HepG2 (cell line): ENCODE measurements around the gene TXNRD1. TPM values are rescaled to one million over a fixed set of nuclear protein-coding genes. Genes with fewer than 3 reads are reported as not detected.

Experiments used
- HOMEZ ChIP-seq: IDR thresholded peaks from 2 replicates; pipeline ENCODE4 v1.6.1; 2016; ENCODE audit warnings: low read depth
- KDM2A ChIP-seq: sonication (generic); formaldehyde crosslinking; IDR thresholded peaks from 2 replicates; pipeline ENCODE4 v1.4.0; 2020; ENCODE audit warnings: low read depth, missing genetic modification reagents, borderline replicate concordance
- KDM5B ChIP-seq: sonication (generic); formaldehyde crosslinking; IDR thresholded peaks from 2 replicates; pipeline ENCODE4 v1.4.0; 2020; ENCODE audit warnings: missing genetic modification reagents, mild to moderate bottlenecking, borderline replicate concordance
- MAX ChIP-seq: IDR thresholded peaks from 2 replicates; pipeline ENCODE4 v1.6.1; 2012; ENCODE audit warnings: inconsistent platforms
- PHF20 ChIP-seq: sonication (generic); formaldehyde crosslinking; IDR thresholded peaks from 2 replicates; pipeline ENCODE4 v1.5.0; 2020; ENCODE audit warnings: mild to moderate bottlenecking, missing genetic modification reagents
- REL ChIP-seq: sonication (generic); formaldehyde crosslinking; conservative IDR thresholded peaks from 2 replicates; pipeline ENCODE4 v1.8.0; 2022; ENCODE audit warnings: mild to moderate bottlenecking, missing genetic modification reagents, moderate library complexity
- RXRA ChIP-seq: sonication (generic); formaldehyde crosslinking; IDR thresholded peaks from 2 replicates; pipeline ENCODE4 v1.5.1; 2020; ENCODE audit warnings: missing genetic modification reagents
- SNAPC5 ChIP-seq: sonication (generic); formaldehyde crosslinking; IDR thresholded peaks from 2 replicates; pipeline ENCODE4 v1.8.1; 2023; ENCODE audit warnings: mild to moderate bottlenecking, missing genetic modification reagents, borderline replicate concordance
- TRIM24 ChIP-seq: sonication (generic); formaldehyde crosslinking; IDR thresholded peaks from 2 replicates; pipeline ENCODE4 v1.8.0; 2022; ENCODE audit warnings: mild to moderate bottlenecking, missing genetic modification reagents
- ZBTB2 ChIP-seq: sonication (generic); formaldehyde crosslinking; IDR thresholded peaks from 2 replicates; pipeline ENCODE4 v1.8.0; 2022; ENCODE audit warnings: low read depth, missing genetic modification reagents
- ZBTB26 ChIP-seq: IDR thresholded peaks from 2 replicates; pipeline ENCODE4 v1.6.1; 2016; ENCODE audit warnings: missing compliant biosample characterization, missing genetic modification reagents, borderline replicate concordance
- ZMYM3 ChIP-seq: sonication (generic); formaldehyde crosslinking; IDR thresholded peaks from 2 replicates; pipeline ENCODE4 v1.5.1; 2020; ENCODE audit warnings: mild to moderate bottlenecking, missing genetic modification reagents
- ZNF136 ChIP-seq: sonication (generic); formaldehyde crosslinking; IDR thresholded peaks from 2 replicates; pipeline ENCODE4 v1.8.1; 2022; ENCODE audit warnings: low read depth, mild to moderate bottlenecking, moderate library complexity, missing genetic modification reagents
- ZNF501 ChIP-seq: sonication (generic); formaldehyde crosslinking; IDR thresholded peaks from 2 replicates; pipeline ENCODE4 v1.5.1; 2020; ENCODE audit warnings: mild to moderate bottlenecking, moderate library complexity, missing genetic modification reagents
- ZNF616 ChIP-seq: sonication (generic); formaldehyde crosslinking; IDR thresholded peaks from 2 replicates; pipeline ENCODE4 v1.5.0; 2020; ENCODE audit warnings: low read depth, mild to moderate bottlenecking, missing genetic modification reagents
- ZNF687 ChIP-seq: sonication (generic); formaldehyde crosslinking; IDR thresholded peaks from 2 replicates; pipeline ENCODE4 v1.5.1; 2020; ENCODE audit warnings: mild to moderate bottlenecking, missing genetic modification reagents, moderate library complexity
- ZNF784 ChIP-seq: sonication (generic); formaldehyde crosslinking; IDR thresholded peaks from 2 replicates; pipeline ENCODE4 v1.5.1; 2020; ENCODE audit warnings: missing genetic modification reagents, mild to moderate bottlenecking, borderline replicate concordance
- polyA plus RNA-seq, 8 experiments: library from polyadenylated mRNA; depleted of rRNA in 3 of 8; stranded (reverse) in 7 of 8; unstranded in 1 of 8; fragments of >200 nt; fragmentation: Illumina TruSeq in 4 of 8; extraction: Trizol in 4 of 8; gene quantifications; 2 replicates each; pipeline versions ENCODE4 v1.2.1 to v1.2.3, GENCODE V29; 2011 to 2016; ENCODE audit warnings: low read depth in 4 of 8, missing spikeins in 1 of 8, mixed read lengths in 1 of 8; ENCODE audit not compliant: insufficient read depth in 1 of 8
- total RNA-seq, 5 experiments: library from RNA; depleted of rRNA; stranded (reverse); fragments of >200 nt; fragmentation: Illumina TruSeq; extraction: Trizol; gene quantifications; 2 replicates each; pipeline ENCODE4 v1.2.3, GENCODE V29; 2016; ENCODE audit warnings: low read depth in 1 of 5

Gene TXNRD1
- total and polyA plus RNA-seq, 2 of the 13 experiments (the other 11 are each of a cell fraction or from before 2014, with no cell fraction given): 54.0 to 190 TPM

- no peak for TF ChIP-seq HOMEZ (CRISPR knock-in tag)
- TF ChIP-seq KDM5B (CRISPR knock-in tag): peak; percentile 22; the same call in 1 of the 2 replicates
- TF ChIP-seq ZBTB26: no peak
- TF ChIP-seq MAX: peak; percentile 43; the same call in 1 of the 2 replicates
- peak; percentile 67; the same call in 1 of the 2 replicates for TF ChIP-seq KDM2A (CRISPR knock-in tag)
- TF ChIP-seq ZNF784 (CRISPR knock-in tag): no peak
- no peak for TF ChIP-seq ZNF616 (CRISPR knock-in tag)
- peak; percentile 56; the same call in 1 of the 2 replicates for TF ChIP-seq ZNF501 (CRISPR knock-in tag)
- no peak for TF ChIP-seq ZMYM3 (CRISPR knock-in tag)
- TF ChIP-seq ZBTB2 (CRISPR knock-in tag): no peak
- no peak for TF ChIP-seq SNAPC5
- no peak for TF ChIP-seq TRIM24 (CRISPR knock-in tag)
- 0 out of 2 replicates have a peak, but pooled peaks have one; percentile 40 for TF ChIP-seq ZNF136 (CRISPR knock-in tag)
- TF ChIP-seq ZNF687 (CRISPR knock-in tag): peak; percentile 82
- TF ChIP-seq REL (CRISPR knock-in tag): no peak
- TF ChIP-seq RXRA: peak; percentile 31; the same call in 1 of the 2 replicates
- TF ChIP-seq PHF20: no peak
These were observed at the start of gene TXNRD1 (continued) for GRCh38 chr12:104215638-104216297.
